Neural cell (in vitro differentiated cells): ENCODE results near the gene OR10J5. TPM values are rescaled to one million over a fixed set of nuclear protein-coding genes. Genes with fewer than 3 reads are reported as not detected.

ENCODE experiments used
- H2AFZ ChIP-seq: fragments of 200-600, 300-800 bp; sonication (generic), shearing (Covaris generic); 2 replicates; pipeline ENCODE4 v1.6.0; 2014; ENCODE audit warnings: low read depth, mild to moderate bottlenecking, antibody characterized with exemption, low read length, moderate library complexity
- H3F3A ChIP-seq: fragments of 200-600 bp; shearing (Covaris generic); 2 replicates; pipeline ENCODE4 v1.6.1; 2016; ENCODE audit warnings: mild to moderate bottlenecking, moderate library complexity, mixed read lengths, antibody characterized with exemption, low read length; ENCODE audit not compliant: insufficient read depth, poor library complexity, severe bottlenecking
- H3K27ac ChIP-seq: fragments of 200-600, 300-800 bp; sonication (generic), shearing (Covaris generic); 2 replicates; pipeline ENCODE4 v1.5.1; 2014; ENCODE audit warnings: mild to moderate bottlenecking, low read length, moderate library complexity
- H3K27me3 ChIP-seq: fragments of 300-800, 200-600 bp; sonication (generic), shearing (Covaris generic); 2 replicates; pipeline ENCODE4 v1.6.0; 2014; ENCODE audit warnings: mild to moderate bottlenecking, low read depth, low read length, moderate library complexity; ENCODE audit not compliant: insufficient read depth
- H3K36me3 ChIP-seq: fragments of 300-800, 200-600 bp; sonication (generic), shearing (Covaris generic); 2 replicates; pipeline ENCODE4 v1.5.1; 2014; ENCODE audit warnings: mild to moderate bottlenecking, antibody characterized with exemption, low read length, moderate library complexity; ENCODE audit not compliant: insufficient read depth
- H3K4me2 ChIP-seq: fragments of 300-800, 200-600 bp; sonication (generic), shearing (Covaris generic); 2 replicates; pipeline ENCODE4 v1.6.0; 2014; ENCODE audit warnings: mild to moderate bottlenecking, low read length
- H3K4me3 ChIP-seq: fragments of 300-800, 200-600 bp; sonication (generic), shearing (Covaris generic); 2 replicates; pipeline ENCODE4 v1.5.1; 2014; ENCODE audit warnings: mild to moderate bottlenecking, low read length, moderate library complexity
- H3K79me2 ChIP-seq: fragments of 200-600 bp; shearing (Covaris generic); replicated peaks from 2 replicates; pipeline ENCODE4 v1.6.0; 2014; ENCODE audit warnings: mild to moderate bottlenecking, low read length, moderate library complexity; ENCODE audit not compliant: insufficient read depth
- H3K9ac ChIP-seq: fragments of 300-800, 200-600 bp; sonication (generic), shearing (Covaris generic); 2 replicates; pipeline ENCODE4 v1.6.1; 2016; ENCODE audit warnings: mild to moderate bottlenecking, low read length, mixed read lengths
- H3K9me2 ChIP-seq: fragments of 200-600 bp; shearing (Covaris generic); 2 replicates; pipeline ENCODE4 v1.6.1; 2016; ENCODE audit warnings: mild to moderate bottlenecking, low read length, mixed read lengths; ENCODE audit not compliant: insufficient read depth
- H3K9me3 ChIP-seq: fragments of 200-600, 300-800 bp; sonication (generic), shearing (Covaris generic); 2 replicates; pipeline ENCODE4 v1.6.1; 2016; ENCODE audit warnings: mild to moderate bottlenecking, mixed run types, low read length, moderate library complexity, mixed read lengths
- H4K20me1 ChIP-seq: fragments of 200-600 bp; shearing (Covaris generic); 2 replicates; pipeline ENCODE4 v1.6.1; 2016; ENCODE audit warnings: mild to moderate bottlenecking, mixed run types; ENCODE audit not compliant: insufficient read depth
- EP300 ChIP-seq: fragments of 450-650 bp; conservative IDR thresholded peaks from 2 replicates; pipeline ENCODE4 v1.6.1; 2014; ENCODE audit warnings: antibody characterized with exemption, mild to moderate bottlenecking, moderate library complexity; ENCODE audit not compliant: poor library complexity, severe bottlenecking
- EZH2 ChIP-seq: fragments of 200-600, 300-800 bp; shearing (Covaris generic), sonication (generic); IDR thresholded peaks from 2 replicates; pipeline ENCODE4 v1.6.1; 2014; ENCODE audit warnings: antibody characterized with exemption, low read length, borderline replicate concordance, mild to moderate bottlenecking; ENCODE audit not compliant: insufficient read depth, poor library complexity, severe bottlenecking
- MXI1 ChIP-seq: fragments of 450-650 bp; conservative IDR thresholded peaks from 2 replicates; pipeline ENCODE4 v1.6.1; 2014; ENCODE audit warnings: antibody characterized with exemption, mild to moderate bottlenecking; ENCODE audit not compliant: poor library complexity, severe bottlenecking
- POLR2AphosphoS5 ChIP-seq: IDR thresholded peaks from 2 replicates; pipeline ENCODE4 v1.6.1; 2012
- RAD21 ChIP-seq: fragments of 450-650 bp; conservative IDR thresholded peaks from 2 replicates; pipeline ENCODE4 v1.6.1; 2014; ENCODE audit warnings: antibody characterized with exemption, mild to moderate bottlenecking, moderate library complexity
- SMC3 ChIP-seq: fragments of 450-650 bp; conservative IDR thresholded peaks from 2 replicates; pipeline ENCODE4 v1.6.1; 2014; ENCODE audit warnings: antibody characterized with exemption, mild to moderate bottlenecking, moderate library complexity; ENCODE audit not compliant: poor library complexity
- TAF1 ChIP-seq: IDR thresholded peaks from 2 replicates; pipeline ENCODE4 v1.6.1; 2012; ENCODE audit warnings: low read depth
- polyA plus RNA-seq: library from polyadenylated mRNA; depleted of rRNA; stranded (reverse); fragments of >200 nt; gene quantifications from 2 replicates; pipeline ENCODE4 v1.2.3, GENCODE V29; 2014
- TF ChIP-seq, protein P1 (sequence below): IDR thresholded peaks from 2 replicates; pipeline ENCODE4 v1.6.1; 2012; ENCODE audit warnings: borderline replicate concordance
- TF ChIP-seq, protein P2 (sequence below): fragments of 450-650 bp; IDR thresholded peaks from 2 replicates; pipeline ENCODE4 v1.5.1; 2014; ENCODE audit warnings: antibody characterized with exemption, mild to moderate bottlenecking, moderate library complexity; ENCODE audit not compliant: poor library complexity, severe bottlenecking

The OR10J5 gene
- polyA plus RNA-seq, 1 donor from 2014 or later, result not detected

DNA sequence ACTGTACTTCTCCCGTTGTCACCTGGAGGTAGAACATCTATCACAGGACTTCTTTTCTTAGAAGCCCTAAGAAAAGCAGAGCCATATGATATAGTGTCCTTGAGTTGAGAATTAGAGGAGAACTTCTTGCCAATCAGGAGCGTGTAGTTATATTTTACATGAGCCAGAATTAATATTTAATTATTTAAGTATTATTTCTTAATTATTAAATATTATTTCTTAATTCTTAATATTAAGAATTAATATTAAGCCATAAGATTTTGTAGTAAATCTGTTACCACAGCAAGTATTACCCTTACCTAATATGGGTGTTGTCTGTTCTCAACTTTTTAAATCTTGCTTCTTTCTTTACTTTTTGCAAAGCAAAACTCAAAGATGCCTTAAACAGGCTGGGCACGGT is 41.6 kb upstream of the OR10J5 start:
- no peaks in the 10 kb centered on the region for H4K20me1 ChIP-seq
- H3K9ac ChIP-seq, result no peak overlapping the region
- H3K36me3 ChIP-seq, result no peaks in the 10 kb centered on the region
- no peak overlapping the region for H3K4me3 ChIP-seq
- no peaks in the 10 kb centered on the region for H3K79me2 ChIP-seq
- TF ChIP-seq EZH2, result no peak
- no peak for TF ChIP-seq SMC3
- TF ChIP-seq, protein P1, sequence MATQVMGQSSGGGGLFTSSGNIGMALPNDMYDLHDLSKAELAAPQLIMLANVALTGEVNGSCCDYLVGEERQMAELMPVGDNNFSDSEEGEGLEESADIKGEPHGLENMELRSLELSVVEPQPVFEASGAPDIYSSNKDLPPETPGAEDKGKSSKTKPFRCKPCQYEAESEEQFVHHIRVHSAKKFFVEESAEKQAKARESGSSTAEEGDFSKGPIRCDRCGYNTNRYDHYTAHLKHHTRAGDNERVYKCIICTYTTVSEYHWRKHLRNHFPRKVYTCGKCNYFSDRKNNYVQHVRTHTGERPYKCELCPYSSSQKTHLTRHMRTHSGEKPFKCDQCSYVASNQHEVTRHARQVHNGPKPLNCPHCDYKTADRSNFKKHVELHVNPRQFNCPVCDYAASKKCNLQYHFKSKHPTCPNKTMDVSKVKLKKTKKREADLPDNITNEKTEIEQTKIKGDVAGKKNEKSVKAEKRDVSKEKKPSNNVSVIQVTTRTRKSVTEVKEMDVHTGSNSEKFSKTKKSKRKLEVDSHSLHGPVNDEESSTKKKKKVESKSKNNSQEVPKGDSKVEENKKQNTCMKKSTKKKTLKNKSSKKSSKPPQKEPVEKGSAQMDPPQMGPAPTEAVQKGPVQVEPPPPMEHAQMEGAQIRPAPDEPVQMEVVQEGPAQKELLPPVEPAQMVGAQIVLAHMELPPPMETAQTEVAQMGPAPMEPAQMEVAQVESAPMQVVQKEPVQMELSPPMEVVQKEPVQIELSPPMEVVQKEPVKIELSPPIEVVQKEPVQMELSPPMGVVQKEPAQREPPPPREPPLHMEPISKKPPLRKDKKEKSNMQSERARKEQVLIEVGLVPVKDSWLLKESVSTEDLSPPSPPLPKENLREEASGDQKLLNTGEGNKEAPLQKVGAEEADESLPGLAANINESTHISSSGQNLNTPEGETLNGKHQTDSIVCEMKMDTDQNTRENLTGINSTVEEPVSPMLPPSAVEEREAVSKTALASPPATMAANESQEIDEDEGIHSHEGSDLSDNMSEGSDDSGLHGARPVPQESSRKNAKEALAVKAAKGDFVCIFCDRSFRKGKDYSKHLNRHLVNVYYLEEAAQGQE, result no peak
- no peak for TF ChIP-seq EP300
- TF ChIP-seq POLR2AphosphoS5, result no peak
- TF ChIP-seq RAD21, result no peak
- TF ChIP-seq MXI1, result no peak
- TF ChIP-seq, protein P2, sequence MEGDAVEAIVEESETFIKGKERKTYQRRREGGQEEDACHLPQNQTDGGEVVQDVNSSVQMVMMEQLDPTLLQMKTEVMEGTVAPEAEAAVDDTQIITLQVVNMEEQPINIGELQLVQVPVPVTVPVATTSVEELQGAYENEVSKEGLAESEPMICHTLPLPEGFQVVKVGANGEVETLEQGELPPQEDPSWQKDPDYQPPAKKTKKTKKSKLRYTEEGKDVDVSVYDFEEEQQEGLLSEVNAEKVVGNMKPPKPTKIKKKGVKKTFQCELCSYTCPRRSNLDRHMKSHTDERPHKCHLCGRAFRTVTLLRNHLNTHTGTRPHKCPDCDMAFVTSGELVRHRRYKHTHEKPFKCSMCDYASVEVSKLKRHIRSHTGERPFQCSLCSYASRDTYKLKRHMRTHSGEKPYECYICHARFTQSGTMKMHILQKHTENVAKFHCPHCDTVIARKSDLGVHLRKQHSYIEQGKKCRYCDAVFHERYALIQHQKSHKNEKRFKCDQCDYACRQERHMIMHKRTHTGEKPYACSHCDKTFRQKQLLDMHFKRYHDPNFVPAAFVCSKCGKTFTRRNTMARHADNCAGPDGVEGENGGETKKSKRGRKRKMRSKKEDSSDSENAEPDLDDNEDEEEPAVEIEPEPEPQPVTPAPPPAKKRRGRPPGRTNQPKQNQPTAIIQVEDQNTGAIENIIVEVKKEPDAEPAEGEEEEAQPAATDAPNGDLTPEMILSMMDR, result no peak
- TF ChIP-seq TAF1, result no peak
- H3K9me3 ChIP-seq, result no peaks in the 10 kb centered on the region
- H3K9me2 ChIP-seq, result no peaks in the 10 kb centered on the region
- H3K27me3 ChIP-seq, result no peaks in the 10 kb centered on the region
- H2AFZ ChIP-seq, result no peak overlapping the region
- no peaks in the 10 kb centered on the region for H3F3A ChIP-seq
- no peak overlapping the region for H3K27ac ChIP-seq
- H3K4me2 ChIP-seq, result no peak overlapping the region

DNA sequence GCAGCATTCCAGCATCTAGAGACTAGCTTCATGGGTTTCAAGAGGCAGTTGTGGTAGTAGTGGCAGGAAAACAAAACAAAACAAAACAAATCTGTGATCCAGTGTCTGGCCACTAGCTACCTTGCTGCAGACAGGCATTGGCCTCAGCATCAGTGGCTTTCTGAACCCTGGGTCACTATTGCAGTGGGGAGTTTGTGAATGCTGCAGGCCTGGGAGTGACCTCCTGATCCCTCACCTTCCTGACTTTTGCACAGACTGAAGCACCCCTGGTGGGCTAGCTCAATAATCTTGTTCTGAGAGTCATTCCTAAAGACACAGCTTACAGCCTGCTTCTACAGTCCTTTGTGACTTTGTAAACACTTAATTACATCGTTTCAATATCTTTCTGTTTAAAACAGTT is 26.9 kb upstream of the OR10J5 start:
- H3K4me3 ChIP-seq, result no peak overlapping the region

More for the DNA sequence above, 26.9 kb upstream of the OR10J5 start:
- Histone ChIP-seq H3K27ac (no peak overlapping the region), H2AFZ (no peak overlapping the region), H3K36me3 (no peaks in the 10 kb centered on the region), H3F3A (no peaks in the 10 kb centered on the region), H3K9me2 (no peaks in the 10 kb centered on the region), H3K4me2 (no peak overlapping the region), H3K9ac (no peak overlapping the region), H3K27me3 (no peaks in the 10 kb centered on the region), H4K20me1 (no peaks in the 10 kb centered on the region), H3K79me2 (no peaks in the 10 kb centered on the region), H3K9me3 (no peaks in the 10 kb centered on the region)
- TF ChIP-seq SMC3 (no peak), POLR2AphosphoS5 (no peak), EP300 (no peak), EZH2 (no peak), TAF1 (no peak), MXI1 (no peak), RAD21 (no peak)
- TF ChIP-seq, protein P2, result no peak
- TF ChIP-seq, protein P1, result no peak
